Measurements from ENCODE around the gene A4GNT. TPM values are rescaled to one million over a fixed set of nuclear protein-coding genes. Genes with fewer than 3 reads are reported as not detected.

A4GNT gene
- total and polyA plus RNA-seq, 2 donors (not counting 1 experiment from before 2014, with no cell fraction given): not detected

- Histone ChIP-seq H4K20me1 (ENCODE audit: control insufficient read depth, extremely low read depth, insufficient read depth, low read length) (no peaks in the 10 kb centered on the region), H3K27me3 (ENCODE audit: control insufficient read depth, insufficient read depth, low read length) (peaks cover 6% of the 10 kb centered on the region), H3K79me2 (ENCODE audit: control insufficient read depth, insufficient read depth, low read length) (no peaks in the 10 kb centered on the region), H3K4me2 (ENCODE audit: extremely low read depth, insufficient read depth, low read length) (no peak overlapping the region), H3K36me3 (ENCODE audit: control insufficient read depth, insufficient read depth, low read length) (no peaks in the 10 kb centered on the region), H3K4me3 (replicated peaks in 1 of 4; ENCODE audit: control extremely low read depth in 1 of 4, insufficient read depth in 1 of 4, low read depth in 3 of 4, low read length in 4 of 4) (no peak overlapping the region), H2AFZ (ENCODE audit: low read length) (no peak overlapping the region), H3K27ac (ENCODE audit: insufficient read depth, low read length) (no peak overlapping the region), H3K9ac (ENCODE audit: insufficient read depth, low read length) (no peak overlapping the region), H3K9me3 (ENCODE audit: control insufficient read depth, insufficient read depth, low read depth, low read length) (no peaks in the 10 kb centered on the region), H3K4me1 (ENCODE audit: control insufficient read depth, extremely low read depth, insufficient read depth, low read length) (no peaks in the 10 kb centered on the region)
- no peak for DNase-seq (ENCODE audit: low read depth in 2 of 2)
- no peak for TF ChIP-seq EZH2 (IDR thresholded peaks at IDR 0.05; ENCODE audit: low read length, missing control alignments)
- TF ChIP-seq CTCF (conservative IDR thresholded peaks at IDR 0.05 in 1 of 2, IDR thresholded peaks at IDR 0.05 in 1 of 2; ENCODE audit: low read depth in 1 of 2, low read length in 2 of 2): no peak
Observed at GRCh38 chr3:138136201-138136600, 4.0 kb upstream of the A4GNT start.

- H3K4me3 ChIP-seq (replicated peaks in 1 of 4; ENCODE audit: control extremely low read depth in 1 of 4, insufficient read depth in 1 of 4, low read depth in 3 of 4, low read length in 4 of 4): no peak overlapping the region
- H3K9ac ChIP-seq (ENCODE audit: insufficient read depth, low read length): no peak overlapping the region
- no peaks in the 10 kb centered on the region for H4K20me1 ChIP-seq (ENCODE audit: control insufficient read depth, extremely low read depth, insufficient read depth, low read length)
- no peaks in the 10 kb centered on the region for H3K79me2 ChIP-seq (ENCODE audit: control insufficient read depth, insufficient read depth, low read length)
- H3K4me2 ChIP-seq (ENCODE audit: extremely low read depth, insufficient read depth, low read length): no peak overlapping the region
- TF ChIP-seq EZH2 (IDR thresholded peaks at IDR 0.05; ENCODE audit: low read length, missing control alignments) (no peak), CTCF (conservative IDR thresholded peaks at IDR 0.05 in 1 of 2, IDR thresholded peaks at IDR 0.05 in 1 of 2; ENCODE audit: low read depth in 1 of 2, low read length in 2 of 2) (no peak)
- H3K4me1 ChIP-seq (ENCODE audit: control insufficient read depth, extremely low read depth, insufficient read depth, low read length): no peaks in the 10 kb centered on the region
- no peak overlapping the region for H2AFZ ChIP-seq (ENCODE audit: low read length)
- H3K9me3 ChIP-seq (ENCODE audit: control insufficient read depth, insufficient read depth, low read depth, low read length): no peaks in the 10 kb centered on the region
- DNase-seq (ENCODE audit: low read depth in 2 of 2): no peak
- no peaks in the 10 kb centered on the region for H3K36me3 ChIP-seq (ENCODE audit: control insufficient read depth, insufficient read depth, low read length)
- no peak overlapping the region for H3K27ac ChIP-seq (ENCODE audit: insufficient read depth, low read length)
- H3K27me3 ChIP-seq (ENCODE audit: control insufficient read depth, insufficient read depth, low read length): peaks cover 6% of the 10 kb centered on the region
Observed at GRCh38 chr3:138135833-138136194, 3.6 kb upstream of the A4GNT start.

- TF ChIP-seq EZH2 (IDR thresholded peaks at IDR 0.05; ENCODE audit: low read length, missing control alignments) (no peak), CTCF (conservative IDR thresholded peaks at IDR 0.05 in 1 of 2, IDR thresholded peaks at IDR 0.05 in 1 of 2; ENCODE audit: low read depth in 1 of 2, low read length in 2 of 2) (no peak)
- H4K20me1 ChIP-seq (ENCODE audit: control insufficient read depth, extremely low read depth, insufficient read depth, low read length): no peaks in the 10 kb centered on the region
Observed at GRCh38 chr3:138135146-138135832, 3.1 kb upstream of the A4GNT start.

More at GRCh38 chr3:138135146-138135832, 3.1 kb upstream of the A4GNT start:
- no peak overlapping the region for H3K4me3 ChIP-seq (replicated peaks in 1 of 4; ENCODE audit: control extremely low read depth in 1 of 4, insufficient read depth in 1 of 4, low read depth in 3 of 4, low read length in 4 of 4)
- H3K9ac ChIP-seq (ENCODE audit: insufficient read depth, low read length): no peak overlapping the region
- H2AFZ ChIP-seq (ENCODE audit: low read length): no peak overlapping the region
- H3K4me1 ChIP-seq (ENCODE audit: control insufficient read depth, extremely low read depth, insufficient read depth, low read length): no peaks in the 10 kb centered on the region
- H3K79me2 ChIP-seq (ENCODE audit: control insufficient read depth, insufficient read depth, low read length): no peaks in the 10 kb centered on the region
- no peak for DNase-seq (ENCODE audit: low read depth in 2 of 2)
- peaks cover 9% of the 10 kb centered on the region for H3K27me3 ChIP-seq (ENCODE audit: control insufficient read depth, insufficient read depth, low read length)
- no peak overlapping the region for H3K4me2 ChIP-seq (ENCODE audit: extremely low read depth, insufficient read depth, low read length)
- no peak overlapping the region for H3K27ac ChIP-seq (ENCODE audit: insufficient read depth, low read length)
- H3K36me3 ChIP-seq (ENCODE audit: control insufficient read depth, insufficient read depth, low read length): no peaks in the 10 kb centered on the region
- H3K9me3 ChIP-seq (ENCODE audit: control insufficient read depth, insufficient read depth, low read depth, low read length): no peaks in the 10 kb centered on the region
